Cardiac atrium fibroblast (primary cell): ENCODE data around the gene CSAG1. TPM values are rescaled to one million over a fixed set of nuclear protein-coding genes. Genes with fewer than 3 reads are reported as not detected.

Source experiments
- total RNA-seq: library from RNA; depleted of rRNA; stranded (reverse); fragments of >200 nt; gene quantifications from 2 replicates; pipeline ENCODE4 v1.2.3, GENCODE V29; 2015

Gene CSAG1
- not detected in 2 replicates for total RNA-seq

GRCh38 chrX:152733261-152733975, at the start of gene CSAG1, which contains the start of gene MAGEA12:
Gene CSAG1 (minus strand): TSS chrX:152733721. CDS start chrX:152732460, 1,261 bp downstream.
Gene MAGEA12 (plus strand): TSS chrX:152733757. CDS start chrX:152736162, 2,405 bp downstream.

GRCh38 chrX:152769549-152770289, 36.2 kb upstream of the CSAG1 start, which contains the start of gene MAGEA6:
Gene MAGEA6 (minus strand): TSS chrX:152769689. CDS start chrX:152767650, 2,039 bp downstream.

GRCh38 chrX:152758918-152759317, 25.4 kb upstream of the CSAG1 start, which contains the start of gene CSAG3:
Gene CSAG3 (plus strand): TSS chrX:152759218.

GRCh38 chrX:152753686-152754650, 20.4 kb upstream of the CSAG1 start, which contains the start of gene MAGEA2:
Gene MAGEA2 (minus strand): TSS chrX:152753842. CDS start chrX:152751363, 2,479 bp downstream.

GRCh38 chrX:152713815-152714787, 19.4 kb downstream of the CSAG1 start, which contains the start of gene MAGEA2B:
Gene MAGEA2B (plus strand): TSS chrX:152714628. CDS start chrX:152717107, 2,479 bp downstream.

GRCh38 chrX:152709173-152709572, 24.3 kb downstream of the CSAG1 start, which contains the start of gene CSAG2:
Gene CSAG2 (minus strand): TSS chrX:152709273. CDS start chrX:152709112, 161 bp downstream.

GRCh38 chrX:152697952-152698931, 35.3 kb downstream of the CSAG1 start, which contains the start of gene MAGEA3:
Gene MAGEA3 (plus strand): TSS chrX:152698794. CDS start chrX:152700833, 2,039 bp downstream.

Other genes with a start within 250 kb of the CSAG1 start
- gene GABRQ, start 95.8 kb downstream of the CSAG1 start, total RNA-seq = not detected in 2 replicates
- gene MAGEA3, start 34.9 kb downstream of the CSAG1 start, total RNA-seq = not detected in 2 replicates
- not detected in 2 replicates for gene CSAG2, start 24.4 kb downstream of the CSAG1 start, total RNA-seq
- not detected in 2 replicates for gene MAGEA2B, start 19.1 kb downstream of the CSAG1 start, total RNA-seq
- gene MAGEA12, start within 50 bp of the CSAG1 start, total RNA-seq = not detected in 2 replicates
- gene MAGEA2, start 20.1 kb upstream of the CSAG1 start, total RNA-seq = not detected in 2 replicates
- gene CSAG3, start 25.5 kb upstream of the CSAG1 start, total RNA-seq = not detected in 2 replicates
- not detected in 2 replicates for gene MAGEA6, start 36.0 kb upstream of the CSAG1 start, total RNA-seq
- 31.8 and 38.8 TPM in 2 replicates for gene CETN2, start 97.0 kb upstream of the CSAG1 start, total RNA-seq
- gene NSDHL, start 97.3 kb upstream of the CSAG1 start, total RNA-seq = 19.7 and 25.8 TPM in 2 replicates
- gene ZNF185, start 164.3 kb upstream of the CSAG1 start, total RNA-seq = 1.6 and 2.9 TPM in 2 replicates